Measurements from ENCODE around the gene NTRK2.

NTRK2 gene

GRCh38 chr9:84823421-84824271 lies 154.1 kb downstream of the NTRK2 start:
- no peak for DNase-seq

GRCh38 chr9:84827216-84827765 lies 157.8 kb downstream of the NTRK2 start:
- DNase-seq = no peak

DNA sequence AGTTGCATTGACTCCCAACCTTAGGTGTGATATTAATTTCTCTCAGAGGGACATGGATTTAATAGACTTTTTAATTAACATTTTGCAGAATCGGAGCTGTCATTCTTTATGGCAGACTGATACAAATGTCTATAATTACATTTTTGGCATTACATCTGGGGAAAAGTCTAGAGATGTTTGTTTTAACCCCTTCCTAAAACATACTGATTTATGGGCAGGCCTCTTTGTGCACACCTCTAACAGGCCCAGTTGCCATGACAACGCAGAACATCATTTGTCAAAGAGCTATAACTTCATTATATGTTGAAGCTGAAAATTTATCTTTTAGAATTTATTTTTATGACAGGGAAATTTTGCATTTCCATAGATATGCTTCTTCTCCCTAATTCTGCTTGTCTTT lies 158.5 kb downstream of the NTRK2 start:
- no peak for DNase-seq

DNA sequence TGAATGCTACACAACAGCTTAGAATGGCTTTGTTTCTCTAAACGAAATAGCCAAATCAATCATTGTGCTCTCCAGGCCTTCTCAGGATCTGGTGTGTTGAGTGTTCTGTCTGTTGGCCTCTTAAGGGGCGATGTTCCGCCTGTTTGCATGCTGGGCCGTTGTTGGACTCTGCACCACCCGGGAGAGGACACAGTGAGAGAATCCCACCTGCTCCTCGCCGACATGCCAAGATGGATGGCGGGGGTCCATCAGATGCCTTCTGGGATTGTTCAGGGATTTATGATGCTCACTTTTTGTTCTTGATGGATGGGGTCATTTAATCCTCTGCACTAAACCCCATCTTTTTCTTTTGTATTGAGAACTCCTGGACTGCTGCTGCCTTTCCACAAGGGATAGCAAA lies 159.9 kb downstream of the NTRK2 start:
- no peak for DNase-seq

DNA sequence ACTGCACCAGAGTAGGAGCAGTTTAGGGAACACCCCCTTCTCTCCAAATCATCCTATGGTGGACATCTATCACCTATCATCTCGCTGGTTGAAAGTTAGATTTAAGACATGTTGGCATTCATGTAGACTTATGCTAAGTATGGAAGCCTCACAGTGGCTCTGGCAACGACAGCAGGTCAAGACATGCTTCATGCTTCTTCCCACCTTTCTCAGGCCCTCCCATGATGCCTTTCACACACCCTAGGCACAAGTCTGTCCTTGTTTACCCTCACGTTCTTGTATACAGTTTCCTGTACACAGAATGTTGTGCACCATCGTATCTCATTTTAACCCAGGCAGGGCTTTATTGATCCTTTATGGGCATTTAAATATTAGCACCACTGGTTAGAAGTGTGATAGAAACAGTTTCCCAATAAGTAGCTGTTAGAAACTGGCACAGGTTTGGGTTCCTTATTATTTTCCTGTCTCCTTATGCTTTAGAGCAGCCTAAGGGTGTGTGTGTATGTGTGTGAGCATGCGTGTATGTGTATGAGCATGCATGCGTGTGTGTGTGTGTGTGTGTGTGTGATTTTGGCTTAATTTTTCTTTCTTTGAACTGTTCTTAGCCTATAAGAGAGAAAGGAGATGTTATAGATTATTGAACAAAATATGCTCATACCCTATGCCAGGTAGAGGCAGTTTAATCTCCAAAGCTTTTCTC lies 160.6 kb downstream of the NTRK2 start:
- no peak for DNase-seq

GRCh38 chr9:84831377-84831776 lies 161.8 kb downstream of the NTRK2 start:
- DNase-seq = no peak

DNA sequence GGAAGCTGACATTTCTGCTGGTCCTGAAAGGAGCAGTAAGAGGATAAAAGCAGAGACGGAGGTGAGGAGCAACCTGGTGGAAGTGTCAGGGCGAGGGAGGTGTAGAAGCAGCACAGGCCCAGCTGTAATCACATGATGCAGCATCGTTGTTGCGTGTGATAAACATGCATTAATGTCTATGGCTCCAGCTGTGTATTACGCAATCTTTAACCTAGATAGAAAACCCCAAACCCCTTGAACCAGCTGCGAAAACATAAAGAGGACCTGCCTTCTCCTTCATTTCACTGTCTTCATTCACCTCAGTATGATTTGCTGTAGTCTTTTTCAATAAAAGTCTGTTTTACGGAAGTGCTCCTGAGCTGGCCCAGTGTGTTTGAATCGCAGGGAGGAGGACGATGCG lies 162.9 kb downstream of the NTRK2 start:
- DNase-seq = no peak

DNA sequence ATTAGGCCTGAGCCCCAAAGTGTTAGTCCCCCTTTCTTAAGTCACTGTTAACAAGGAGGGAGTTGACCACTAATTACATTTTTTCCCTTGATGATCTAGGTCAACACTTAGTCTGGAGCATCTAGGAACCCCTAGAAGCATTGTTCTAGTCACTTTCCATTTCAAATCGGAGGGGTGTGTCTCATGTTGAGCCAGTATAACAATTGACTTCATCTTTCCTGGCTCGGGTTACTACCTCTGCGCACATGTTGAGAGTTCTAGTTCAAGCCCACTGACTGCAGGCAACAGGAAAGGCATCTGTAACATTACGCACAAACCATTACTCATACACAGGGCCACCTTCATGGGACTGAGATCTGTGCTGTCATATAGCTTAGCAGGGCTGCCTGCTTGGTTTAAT lies 164.9 kb downstream of the NTRK2 start:
- no peak for DNase-seq

GRCh38 chr9:84835745-84836144 lies 166.2 kb downstream of the NTRK2 start:
- DNase-seq = no peak

DNA sequence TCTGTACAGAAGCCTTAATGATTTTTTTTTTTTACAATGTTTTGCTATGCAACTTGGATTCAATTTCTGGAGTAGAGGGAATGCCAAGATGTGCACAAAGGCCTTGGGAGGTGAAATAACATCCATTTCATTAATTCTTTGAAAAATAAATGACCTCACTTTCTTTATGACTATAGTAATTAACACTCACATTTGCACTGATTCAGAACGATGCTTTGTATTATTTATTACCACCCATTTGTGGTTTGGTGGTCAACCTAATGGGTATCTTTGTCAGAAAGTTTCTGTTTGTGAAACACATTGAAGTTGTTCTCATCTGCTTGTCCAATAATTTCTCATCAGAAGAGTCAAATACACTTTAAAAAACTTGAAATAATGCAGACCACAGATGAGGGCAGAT lies 169.3 kb downstream of the NTRK2 start:
- no peak for DNase-seq

DNA sequence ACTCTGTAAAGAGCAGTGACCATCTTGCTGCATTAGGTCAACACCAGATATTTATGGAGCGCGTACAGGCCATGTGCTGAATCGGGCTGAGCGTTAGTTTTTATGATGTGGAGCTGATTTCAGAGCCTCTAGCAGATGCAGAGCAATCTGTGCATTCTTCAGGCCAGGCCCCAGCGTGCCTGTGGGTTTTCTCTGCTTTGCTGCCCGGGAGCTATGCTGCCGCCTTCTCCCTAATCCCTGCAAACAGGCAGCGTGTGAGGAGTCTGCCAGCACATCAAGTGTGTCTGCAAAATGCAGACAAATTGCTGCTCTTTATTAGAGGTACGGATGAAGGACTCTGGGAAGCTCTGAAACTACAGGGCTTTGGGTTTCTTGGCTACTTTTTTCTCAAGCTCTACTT lies 170.0 kb downstream of the NTRK2 start:
- DNase-seq = no peak

DNA sequence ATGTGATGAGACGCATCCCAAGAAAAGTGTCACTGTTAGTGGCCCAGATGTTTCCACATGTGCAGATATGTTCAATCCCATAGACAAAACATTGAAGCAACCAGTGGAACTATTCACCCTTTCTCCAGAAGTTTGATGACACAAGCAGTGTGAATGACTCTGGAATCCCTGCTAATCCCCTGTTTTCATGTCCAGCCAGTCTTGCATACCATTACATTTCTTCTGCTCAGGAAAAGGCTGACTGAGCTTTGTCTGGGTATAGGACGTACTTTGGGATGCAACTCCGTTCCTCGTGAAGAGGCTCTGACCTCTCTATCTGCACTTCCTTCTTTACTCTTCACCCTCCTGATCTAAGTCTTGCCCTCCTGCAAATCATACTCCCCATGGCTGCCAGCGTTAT lies 172.4 kb downstream of the NTRK2 start:
- DNase-seq = no peak

- no peak for DNase-seq
Measured at GRCh38 chr9:84843175-84843824, 173.8 kb downstream of the NTRK2 start.

- no peak for DNase-seq
Measured at GRCh38 chr9:84845956-84846900, 176.7 kb downstream of the NTRK2 start.

GRCh38 chr9:84846906-84847305 lies 177.4 kb downstream of the NTRK2 start:
- no peak for DNase-seq

DNA sequence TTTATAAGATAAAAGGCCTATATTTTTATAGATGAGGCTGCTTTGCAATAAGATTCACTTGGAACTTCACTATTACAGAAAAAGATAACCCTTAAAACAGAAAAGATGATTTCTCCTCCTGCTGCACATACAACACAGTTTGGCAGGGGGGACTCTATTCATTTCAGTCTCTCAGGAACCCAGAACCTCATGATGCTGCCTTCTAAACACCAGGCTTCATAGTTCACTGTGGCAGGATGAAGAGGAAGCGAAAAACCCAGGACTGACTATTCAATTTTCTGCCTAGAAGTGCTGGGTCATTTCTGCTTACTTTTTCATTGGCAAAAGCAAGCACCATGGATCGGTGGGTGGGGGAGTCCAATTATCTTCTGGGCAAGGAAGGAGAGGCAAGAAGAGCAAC lies 179.5 kb downstream of the NTRK2 start:
- DNase-seq = no peak

DNA sequence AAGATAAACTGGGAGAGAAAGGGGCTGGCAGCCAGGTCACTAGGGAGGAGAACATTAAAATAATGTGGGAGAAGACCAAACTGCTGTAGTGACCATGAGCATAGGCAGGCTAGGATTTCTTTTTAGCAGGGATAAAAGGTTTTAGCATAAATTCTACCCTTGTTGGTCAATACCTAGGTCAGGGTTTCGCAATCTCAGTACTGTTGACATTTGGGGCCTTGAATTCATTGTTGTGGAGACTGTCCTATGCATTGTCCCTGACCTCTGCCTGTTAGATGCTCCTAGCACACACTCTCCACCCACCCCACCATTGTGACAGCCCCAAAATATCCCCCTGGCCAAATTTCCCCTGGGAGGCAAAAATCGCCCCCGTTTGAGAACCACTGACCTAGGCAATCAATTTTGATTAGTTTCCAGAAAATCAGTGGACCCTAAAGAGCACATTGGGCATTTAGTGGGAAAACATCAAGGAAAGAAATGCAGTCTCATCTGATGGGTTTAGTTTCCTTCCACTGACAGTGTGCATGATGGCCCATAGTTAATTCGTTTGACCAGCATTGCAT lies 181.4 kb downstream of the NTRK2 start:
- DNase-seq = no peak

DNA sequence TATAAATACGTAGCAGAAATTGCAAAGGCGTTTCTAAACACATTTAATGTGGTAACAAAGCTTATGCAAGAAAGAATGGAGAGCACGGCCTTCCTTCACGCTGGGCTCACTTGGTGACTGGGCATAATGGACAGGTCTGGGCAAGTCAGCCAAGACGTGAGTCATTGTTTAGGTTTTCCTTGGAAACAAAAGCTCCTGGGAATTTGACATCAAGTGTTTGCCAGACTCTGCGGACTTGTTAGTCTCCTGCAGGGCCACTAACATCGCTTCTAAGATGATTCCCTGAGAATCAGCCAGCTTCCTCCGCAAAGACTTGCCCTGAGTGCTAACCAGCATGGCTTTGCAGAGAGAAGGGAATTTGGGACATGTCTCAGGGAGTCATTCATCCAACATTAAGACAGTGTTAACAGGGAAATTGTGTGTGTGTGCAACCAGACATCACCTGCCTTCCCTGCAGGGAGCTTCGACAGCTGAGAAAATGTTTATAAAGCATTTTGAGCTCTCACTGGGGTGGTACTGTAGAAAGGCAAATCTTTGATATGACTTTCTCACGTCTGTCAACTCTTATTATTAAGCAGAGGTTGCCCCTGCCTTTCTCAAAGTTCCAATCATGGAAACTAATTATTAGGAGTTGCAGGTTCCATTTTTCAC lies 182.5 kb downstream of the NTRK2 start:
- no peak for DNase-seq

- DNase-seq = no peak
Measured at GRCh38 chr9:84852617-84853301, 183.2 kb downstream of the NTRK2 start.

DNA sequence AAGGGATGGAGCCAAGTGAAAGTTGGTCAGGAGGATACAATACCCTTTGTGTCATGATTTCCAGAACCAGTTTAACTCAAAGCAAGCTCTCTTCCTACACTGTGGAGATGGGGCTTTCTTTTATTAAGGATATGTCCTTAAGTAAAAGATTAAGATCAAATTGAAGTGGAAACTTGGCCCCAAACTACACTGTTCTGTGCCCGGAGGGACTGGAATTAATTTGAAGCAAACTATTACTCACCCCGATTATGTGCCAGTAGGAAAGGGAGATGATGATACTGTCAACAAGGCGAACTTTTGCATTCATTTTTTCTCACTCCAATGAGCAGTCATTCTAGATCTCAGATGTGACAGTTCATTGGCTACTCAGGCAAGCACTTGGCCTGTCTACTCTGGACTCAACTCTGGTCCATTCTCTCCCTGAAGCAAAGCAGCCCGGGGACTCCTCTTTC lies 186.7 kb downstream of the NTRK2 start:
- no peak for DNase-seq

GRCh38 chr9:84857211-84857610 lies 187.7 kb downstream of the NTRK2 start:
- DNase-seq = no peak

Data from T-helper 9 cell (primary cell).